Ectodermal cell (in vitro differentiated cells): ENCODE measurements around the gene ACLY.

Experiments used
- H3K27ac ChIP-seq: 2 replicates; pipeline ENCODE4 v1.7.0; 2013; ENCODE audit warnings: mild to moderate bottlenecking, low read depth, low read length; ENCODE audit not compliant: insufficient read depth, poor library complexity, severe bottlenecking
- H3K27me3 ChIP-seq: 2 replicates; pipeline ENCODE4 v1.7.0; 2013; ENCODE audit warnings: mild to moderate bottlenecking, low read length; ENCODE audit not compliant: insufficient read depth, control insufficient read depth, poor library complexity, severe bottlenecking
- H3K36me3 ChIP-seq: one replicate; pipeline ENCODE4 v1.7.0; 2013; ENCODE audit warnings: low read length; ENCODE audit not compliant: control insufficient read depth, insufficient read depth
- H3K4me1 ChIP-seq: one replicate; pipeline ENCODE4 v1.7.0; 2013; ENCODE audit warnings: low read length; ENCODE audit not compliant: control insufficient read depth, insufficient read depth
- H3K4me3 ChIP-seq: 2 replicates; pipeline ENCODE4 v1.7.0; 2013; ENCODE audit warnings: low read depth, low read length, control low read depth; ENCODE audit not compliant: insufficient read depth
- H3K9me3 ChIP-seq: 2 replicates; pipeline ENCODE4 v1.7.0; 2013; ENCODE audit warnings: mild to moderate bottlenecking, low read length, moderate library complexity; ENCODE audit not compliant: control insufficient read depth
- WGBS, 2 experiments: methylation state at CpG; one replicate each; pipeline ENCODE4 v1.1.7; 2013; ENCODE audit warnings: missing lambda C conversion rate in 2 of 2; 5-methylcytosine and 5-hydroxymethylcytosine counted together

The ACLY gene

DNA sequence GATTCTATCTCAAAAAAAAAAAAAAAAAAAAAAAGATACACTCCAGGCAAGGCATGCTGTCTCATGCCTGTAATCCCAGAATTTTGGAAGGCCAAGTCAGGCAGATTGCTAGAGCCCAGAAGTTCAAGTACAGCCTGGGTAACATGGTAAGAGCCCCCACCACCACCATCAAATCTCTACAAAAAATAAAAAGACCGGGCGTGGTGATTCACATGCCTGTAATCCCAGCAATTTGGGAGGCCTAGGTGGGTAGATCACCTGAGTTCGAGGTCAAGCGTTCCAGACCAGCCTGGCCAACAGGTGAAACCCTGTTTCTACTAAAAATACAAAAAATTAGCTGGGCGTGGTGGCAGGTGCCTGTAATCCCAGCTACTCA, 1.8 kb upstream of the ACLY start:
- 90% methylated on average over 5 of the region's 5 CpGs for WGBS, 2 experiments
- H3K36me3 ChIP-seq, result no peaks in the 10 kb centered on the region

DNA sequence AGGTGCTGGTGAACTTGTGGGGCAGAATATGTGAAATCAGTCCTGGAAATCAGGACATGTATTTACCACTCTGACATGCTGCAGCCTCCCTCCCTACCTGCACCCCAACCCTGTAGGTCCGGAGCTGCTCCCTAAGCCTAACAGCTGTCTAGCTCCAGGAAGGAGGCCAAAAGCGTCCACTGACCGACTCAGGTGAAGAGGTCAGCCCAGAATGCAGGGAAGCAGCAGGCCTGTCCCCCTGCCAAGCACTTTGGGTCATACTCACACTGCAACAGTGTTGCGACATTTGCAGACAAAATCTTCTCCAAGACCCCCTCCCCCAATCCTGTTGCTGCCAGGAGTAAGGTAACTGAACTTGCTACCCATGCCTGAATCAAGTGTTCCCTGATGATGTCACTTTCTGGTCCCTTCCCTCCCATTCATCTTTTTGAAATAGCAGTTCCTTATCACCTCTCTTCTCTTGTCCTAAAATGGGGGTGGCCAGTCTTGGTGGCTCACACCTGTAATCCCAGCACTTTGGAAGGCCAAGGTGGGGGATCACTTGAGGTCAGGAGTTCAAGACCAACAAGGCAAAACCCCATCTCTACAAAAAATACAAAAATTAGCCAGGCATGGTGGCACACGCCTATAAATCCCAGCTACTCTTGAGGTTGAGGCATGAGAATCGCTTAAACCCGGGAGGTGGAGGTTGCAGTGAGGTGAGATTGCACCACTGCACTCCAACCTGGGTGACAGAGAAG, 1.3 kb upstream of the ACLY start:
- Histone ChIP-seq H3K4me1 (peaks cover 29% of the 10 kb centered on the region), H3K27me3 (no peaks in the 10 kb centered on the region), H3K9me3 (no peaks in the 10 kb centered on the region), H3K27ac (peak overlapping the region; percentile 91), H3K36me3 (no peaks in the 10 kb centered on the region), H3K4me3 (peak overlapping the region; percentile 95)
- 74 to 78% methylated on average over 7 of the region's 7 CpGs for WGBS, 2 experiments

More for the DNA sequence above, 1.8 kb upstream of the ACLY start:
- Histone ChIP-seq H3K9me3 (no peaks in the 10 kb centered on the region), H3K4me3 (no peak overlapping the region), H3K27me3 (no peaks in the 10 kb centered on the region), H3K27ac (no peak overlapping the region), H3K4me1 (peaks cover 24% of the 10 kb centered on the region)

DNA sequence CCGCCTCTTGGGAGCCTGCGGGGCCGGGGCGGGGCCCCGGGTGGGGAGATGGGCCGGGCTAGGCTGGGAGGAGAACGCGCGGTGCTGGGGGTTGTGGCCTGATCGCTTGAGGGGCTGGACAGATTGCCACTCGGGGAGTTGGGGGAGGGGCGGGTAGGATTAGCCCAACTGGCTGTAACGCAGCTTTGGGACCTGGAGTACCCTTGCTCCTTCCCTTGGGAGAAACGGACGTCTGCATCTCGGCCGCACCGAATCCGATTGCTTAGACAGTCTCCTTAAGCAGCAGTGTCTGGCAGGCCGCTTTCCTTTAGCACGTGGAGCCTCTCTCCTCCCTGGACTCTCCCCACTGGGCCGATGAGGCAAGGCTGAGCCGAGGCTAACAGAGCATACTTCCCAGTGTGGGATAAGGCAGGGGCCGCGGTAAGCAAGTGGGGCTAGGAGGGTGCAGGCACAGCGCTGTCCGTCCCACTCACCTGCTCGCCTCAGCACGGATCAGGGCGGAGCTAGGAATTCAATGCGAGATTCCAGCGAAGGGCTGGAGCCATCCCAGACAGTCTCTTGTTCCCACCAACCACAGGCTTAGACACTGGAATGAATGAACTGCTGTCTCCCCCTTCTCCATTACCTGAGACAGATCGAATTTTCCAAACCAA, 540 bp upstream of the ACLY start:
- no peaks in the 10 kb centered on the region for H3K9me3 ChIP-seq
- 1 to 2% methylated on average over 33 of the region's 33 CpGs for WGBS, 2 experiments
- H3K4me3 ChIP-seq, result peak overlapping the region; percentile 95
- no peaks in the 10 kb centered on the region for H3K36me3 ChIP-seq
- H3K4me1 ChIP-seq, result peaks cover 36% of the 10 kb centered on the region
- H3K27me3 ChIP-seq, result no peaks in the 10 kb centered on the region
- H3K27ac ChIP-seq, result peak overlapping the region; percentile 91

DNA sequence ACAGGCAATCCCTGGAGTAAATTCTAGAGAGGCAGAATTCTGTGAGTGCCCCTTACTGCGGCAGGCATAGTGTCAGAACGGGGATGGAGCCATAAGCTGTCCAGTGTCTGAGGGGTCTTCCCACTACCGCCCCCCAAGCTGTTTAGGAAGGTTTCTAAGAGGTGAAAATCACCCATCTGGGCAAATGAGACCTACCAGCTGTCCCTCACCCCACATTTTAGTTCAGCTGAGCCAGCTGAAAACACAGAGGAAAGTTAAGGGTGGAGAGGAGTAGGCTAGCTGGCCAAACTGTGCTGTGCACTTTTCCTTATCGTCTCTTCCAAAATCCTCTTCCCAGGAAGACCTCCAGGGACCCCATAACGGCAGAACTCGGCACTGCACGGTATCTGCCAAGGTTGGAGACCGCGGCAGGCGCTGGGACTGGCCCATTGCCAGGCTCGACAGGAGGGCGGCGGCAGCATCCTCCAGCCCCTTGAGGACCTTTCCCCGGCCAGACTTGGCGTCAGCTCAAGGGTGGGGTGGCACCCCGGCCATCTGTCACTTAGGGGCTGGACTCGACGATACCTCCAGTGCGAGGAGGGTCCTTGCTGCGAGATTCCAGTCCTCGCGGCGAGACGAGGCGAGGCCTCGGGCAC, 955 bp downstream of the ACLY start:
- Histone ChIP-seq H3K27ac (no peak overlapping the region), H3K36me3 (peaks cover 5% of the 10 kb centered on the region), H3K9me3 (no peaks in the 10 kb centered on the region), H3K27me3 (no peaks in the 10 kb centered on the region), H3K4me3 (peak overlapping the region; percentile 95), H3K4me1 (peaks cover 36% of the 10 kb centered on the region)
- WGBS, 2 experiments, result 4 to 5% methylated on average over 26 of the region's 26 CpGs

DNA sequence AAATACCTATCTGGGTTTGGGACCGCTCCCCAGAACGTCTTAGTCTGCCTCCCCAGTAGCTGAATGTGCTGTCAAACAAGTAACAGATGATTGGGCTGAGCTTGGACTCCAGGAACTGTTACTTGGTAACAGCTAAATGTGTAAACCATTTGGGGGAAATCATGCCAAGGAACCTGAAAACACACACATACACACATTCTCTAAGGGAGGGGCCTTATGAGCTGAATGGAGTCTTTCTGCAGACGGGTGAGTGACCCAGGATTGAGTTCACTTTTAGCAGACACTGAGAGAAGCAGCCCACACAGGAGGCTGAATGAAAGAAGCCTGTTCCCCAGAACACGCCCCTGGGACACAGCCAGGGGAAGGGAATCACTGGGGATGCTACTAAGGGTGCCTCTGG, 1.6 kb downstream of the ACLY start:
- no peaks in the 10 kb centered on the region for H3K9me3 ChIP-seq
- no peaks in the 10 kb centered on the region for H3K27me3 ChIP-seq
- H3K4me1 ChIP-seq, result peaks cover 36% of the 10 kb centered on the region
- no peak overlapping the region for H3K27ac ChIP-seq
- WGBS, 2 experiments, result 60 to 62% methylated on average over 4 of the region's 4 CpGs
- peaks cover 9% of the 10 kb centered on the region for H3K36me3 ChIP-seq
- peak overlapping the region; percentile 95 for H3K4me3 ChIP-seq

DNA sequence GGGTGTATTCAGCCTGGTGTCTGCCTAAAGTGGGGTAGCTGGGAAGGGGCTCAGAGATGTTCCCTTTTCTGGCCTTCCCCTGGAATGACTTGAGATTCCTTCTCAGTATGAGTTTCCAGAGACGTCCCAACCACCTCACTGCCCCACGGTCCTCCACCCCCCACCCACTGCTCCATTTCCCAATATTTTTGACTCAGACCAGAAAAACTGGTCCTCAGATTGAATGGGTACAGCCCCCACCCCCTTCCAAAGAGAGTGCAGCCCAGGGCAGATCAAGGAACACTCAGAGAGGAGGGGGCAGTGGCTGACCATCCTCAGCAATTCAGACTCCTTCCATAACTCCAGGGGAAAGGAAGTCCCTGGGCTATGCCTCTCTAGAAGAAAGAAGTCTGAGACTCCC, 3.2 kb downstream of the ACLY start:
- no peak overlapping the region for H3K27ac ChIP-seq
- peaks cover 36% of the 10 kb centered on the region for H3K4me1 ChIP-seq
- peak overlapping the region; percentile 14 for H3K4me3 ChIP-seq
- H3K36me3 ChIP-seq, result peaks cover 25% of the 10 kb centered on the region
- 66 to 74% methylated on average over 2 of the region's 2 CpGs for WGBS, 2 experiments
- H3K9me3 ChIP-seq, result no peaks in the 10 kb centered on the region
- no peaks in the 10 kb centered on the region for H3K27me3 ChIP-seq

DNA sequence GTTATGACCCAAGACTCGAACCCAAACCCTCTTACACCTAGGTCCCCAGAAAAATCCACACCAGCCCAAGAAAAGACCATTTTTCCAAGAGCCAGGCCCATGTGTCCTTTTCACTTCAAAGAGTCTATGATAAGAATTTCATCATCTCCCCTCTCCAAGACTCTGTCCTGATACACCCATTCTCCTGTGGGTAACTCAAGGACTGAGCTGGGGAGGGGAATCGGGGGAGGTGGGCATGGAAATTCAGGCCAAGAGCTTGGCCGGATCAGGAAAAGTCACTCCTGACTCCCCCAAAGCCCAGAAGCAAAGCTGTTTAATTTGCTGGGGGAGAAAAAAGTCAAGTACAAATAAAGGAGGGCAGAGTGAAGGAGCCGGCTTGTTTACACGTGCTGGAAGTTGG, 3.7 kb downstream of the ACLY start:
- H3K9me3 ChIP-seq, result no peaks in the 10 kb centered on the region
- H3K36me3 ChIP-seq, result peaks cover 30% of the 10 kb centered on the region
- peak overlapping the region; percentile 14 for H3K4me3 ChIP-seq
- 89 to 90% methylated on average over 5 of the region's 5 CpGs for WGBS, 2 experiments
- no peaks in the 10 kb centered on the region for H3K27me3 ChIP-seq
- H3K4me1 ChIP-seq, result peaks cover 34% of the 10 kb centered on the region
- no peak overlapping the region for H3K27ac ChIP-seq

DNA sequence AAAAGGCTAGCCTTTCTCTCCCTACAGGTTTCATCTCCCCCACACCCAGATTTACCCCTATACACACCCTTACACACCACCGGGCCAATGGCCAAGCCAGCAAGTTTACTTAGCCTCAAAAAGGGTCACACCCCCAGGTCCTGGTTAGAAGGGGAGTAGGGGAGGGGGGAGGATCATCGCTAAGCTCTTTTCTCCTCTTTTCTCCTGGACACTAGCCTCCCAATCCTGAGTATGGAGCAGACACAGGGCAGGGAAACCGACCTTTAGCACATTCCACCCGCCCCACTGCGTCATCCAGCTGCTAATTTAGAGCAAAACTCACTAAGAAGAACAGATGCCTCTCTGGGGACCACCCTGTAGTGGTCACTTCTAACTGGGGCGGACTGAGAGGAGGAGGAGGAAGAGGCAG, 4.4 kb downstream of the ACLY start:
- no peaks in the 10 kb centered on the region for H3K9me3 ChIP-seq
- H3K27me3 ChIP-seq, result no peaks in the 10 kb centered on the region
- H3K27ac ChIP-seq, result no peak overlapping the region
- H3K36me3 ChIP-seq, result peaks cover 37% of the 10 kb centered on the region
- H3K4me1 ChIP-seq, result peaks cover 30% of the 10 kb centered on the region
- 77 to 89% methylated on average over 4 to 6 of the region's 6 CpGs for WGBS, 2 experiments
- H3K4me3 ChIP-seq, result no peak overlapping the region

DNA sequence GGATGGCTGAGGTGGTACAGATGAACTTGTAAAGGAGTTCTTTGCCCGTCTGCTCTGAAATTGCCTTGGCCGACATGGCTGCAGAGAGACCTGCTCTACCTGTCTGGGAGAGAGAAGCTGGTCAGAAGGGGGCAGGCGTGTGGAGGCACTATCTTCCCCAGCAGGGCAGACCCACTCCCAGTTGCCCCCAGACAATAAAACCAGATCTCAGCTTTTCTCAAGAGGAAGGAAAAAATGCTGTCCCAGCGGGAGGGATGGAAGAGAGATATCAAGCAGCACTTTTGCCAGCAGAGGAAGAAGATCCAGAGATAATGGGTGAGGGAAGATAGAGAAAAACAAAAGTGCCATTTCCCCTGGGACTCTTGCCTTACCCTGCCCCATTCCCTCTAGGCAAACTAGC, 5.0 kb downstream of the ACLY start:
- H3K27me3 ChIP-seq, result no peaks in the 10 kb centered on the region
- no peak overlapping the region for H3K4me3 ChIP-seq
- no peaks in the 10 kb centered on the region for H3K9me3 ChIP-seq
- peaks cover 42% of the 10 kb centered on the region for H3K36me3 ChIP-seq
- H3K27ac ChIP-seq, result no peak overlapping the region
- H3K4me1 ChIP-seq, result peaks cover 30% of the 10 kb centered on the region
- WGBS, 2 experiments, result 87 to 93% methylated on average over 4 of the region's 4 CpGs

DNA sequence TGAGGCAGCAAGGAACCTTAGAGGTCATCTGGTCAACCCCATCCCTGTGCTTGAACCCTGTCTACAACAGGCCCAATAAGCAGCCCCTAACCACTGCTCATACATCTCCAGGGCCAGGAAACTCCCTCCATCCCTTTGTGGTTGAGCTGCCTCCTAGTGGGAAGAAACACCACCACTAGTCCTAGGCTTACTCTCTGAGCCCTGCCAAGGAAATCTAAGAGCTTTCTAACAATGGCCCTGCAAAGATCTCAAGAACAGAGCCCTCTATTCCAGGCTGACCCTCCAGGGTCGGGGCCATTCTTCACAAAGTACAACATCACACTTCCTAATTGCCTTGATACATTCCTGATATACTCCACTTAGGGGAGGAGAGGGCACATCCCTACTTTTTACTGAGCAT, 5.8 kb downstream of the ACLY start:
- WGBS, 2 experiments, result 88 to 96% methylated on average over 1 of the region's 1 CpG
- H3K36me3 ChIP-seq, result peaks cover 49% of the 10 kb centered on the region
- peaks cover 30% of the 10 kb centered on the region for H3K4me1 ChIP-seq
- no peak overlapping the region for H3K4me3 ChIP-seq
- no peaks in the 10 kb centered on the region for H3K27me3 ChIP-seq
- no peaks in the 10 kb centered on the region for H3K9me3 ChIP-seq
- H3K27ac ChIP-seq, result no peak overlapping the region
